Hematopoietic multipotent progenitor cell treated with erythropoietin and hydrocortisone succinate and interleukin-3 and kit ligand, for 6 days (in vitro differentiated cells): ENCODE results near the gene GABBR2.

Experiments
- DNase-seq: peaks from one replicate; pipeline ENCODE4 v3.0.0-alpha.2; 2015

GABBR2 gene

DNA sequence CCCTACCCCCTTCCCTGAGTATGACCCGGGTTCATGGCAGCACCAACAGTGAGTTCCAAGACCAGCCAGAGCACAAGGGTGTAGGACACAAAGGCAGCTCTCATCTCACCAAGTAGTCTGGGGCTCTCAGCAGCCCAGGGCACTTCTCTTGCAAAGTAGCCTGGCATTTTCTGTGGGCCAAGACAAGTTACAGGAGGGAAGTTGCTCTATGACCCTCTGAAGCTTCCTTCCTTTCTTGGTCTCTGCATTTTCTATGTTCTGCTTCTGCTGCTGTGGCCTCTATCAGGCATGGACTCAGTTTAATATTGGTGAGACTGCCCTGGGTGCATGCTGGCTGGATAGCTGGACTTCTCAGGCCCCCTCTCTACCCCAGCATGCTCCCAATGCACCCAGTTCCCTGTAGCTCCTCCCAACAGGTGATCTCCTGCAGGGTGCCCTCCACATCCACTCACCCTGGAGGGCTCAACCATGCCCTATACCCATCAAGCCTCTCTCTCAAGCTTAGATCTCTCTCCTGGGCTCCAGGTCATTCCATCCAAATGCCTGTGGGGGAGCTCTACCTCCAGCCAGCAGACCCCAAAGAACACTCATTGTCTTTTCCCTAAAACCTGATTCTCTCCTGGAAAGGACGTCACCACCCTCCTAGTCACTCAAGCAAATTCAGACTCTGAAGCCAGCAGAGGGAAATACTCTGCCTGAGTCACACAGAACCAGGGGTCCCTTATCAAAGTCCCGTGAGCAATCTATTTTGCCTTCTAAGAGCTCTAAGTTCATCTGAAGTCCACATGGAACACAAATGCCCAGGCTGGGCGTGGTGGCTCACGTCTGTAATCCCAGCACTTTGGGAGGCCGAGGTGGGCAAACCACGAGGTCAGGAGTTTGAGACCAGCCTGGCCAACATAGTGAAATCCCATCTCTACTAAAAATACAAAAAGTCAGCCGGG is 467.1 kb downstream of the GABBR2 start:
- peak; percentile 25 for DNase-seq

GRCh38 chr9:98240475-98240874 is 468.3 kb downstream of the GABBR2 start:
- peak; percentile 90 for DNase-seq
